Type B pancreatic cell (in vitro differentiated cells): ENCODE results near the gene TNS3. TPM values are rescaled to one million over a fixed set of nuclear protein-coding genes. Genes with fewer than 3 reads are reported as not detected.
A peak's percentile ranks its signal among the peaks of the same experiment; 100 is the strongest.

Source experiments
- DNase-seq: peaks from one replicate; pipeline ENCODE4 v3.0.0; 2021; ENCODE audit warnings: mixed read lengths; ENCODE audit not compliant: unreplicated experiment; ENCODE audit errors: extremely low spot score
- H3K27ac Mint-ChIP-seq: 2 replicates; pipeline ENCODE4 v1.8.0; 2021; ENCODE audit warnings: mild to moderate bottlenecking, mixed read lengths
- H3K27me3 Mint-ChIP-seq: 2 replicates; pipeline ENCODE4 v1.8.0; 2021; ENCODE audit warnings: mixed read lengths
- H3K36me3 Mint-ChIP-seq: 2 replicates; pipeline ENCODE4 v1.8.0; 2021; ENCODE audit warnings: mixed read lengths
- H3K4me1 Mint-ChIP-seq: one replicate; pipeline ENCODE4 v1.8.0; 2021; ENCODE audit warnings: mixed read lengths; ENCODE audit not compliant: unreplicated experiment
- H3K4me3 Mint-ChIP-seq: 2 replicates; pipeline ENCODE4 v1.8.0; 2021; ENCODE audit warnings: mild to moderate bottlenecking, mixed read lengths
- H3K9me3 Mint-ChIP-seq: 2 replicates; pipeline ENCODE4 v1.8.0; 2021; ENCODE audit warnings: mixed read lengths
- CTCF ChIP-seq: fragments of 200-600 bp; sonication (generic); conservative IDR thresholded peaks from 2 replicates; pipeline ENCODE4 v1.5.0; 2021; ENCODE audit warnings: antibody characterized with exemption, mild to moderate bottlenecking
- total RNA-seq: library from RNA; stranded (reverse); gene quantifications from 2 replicates; pipeline ENCODE4 v1.2.1, GENCODE V29; 2021; ENCODE audit warnings: low replicate concordance

The TNS3 gene
- total RNA-seq, 1 donor from 2014 or later: 138 TPM

- peak overlapping the region; percentile 59 for H3K27ac Mint-ChIP-seq
- H3K9me3 Mint-ChIP-seq: no peaks in the 10 kb centered on the region
- peaks cover 7% of the 10 kb centered on the region for H3K27me3 Mint-ChIP-seq
- no peak for DNase-seq
- H3K4me1 Mint-ChIP-seq: peaks cover 36% of the 10 kb centered on the region
- peaks cover 15% of the 10 kb centered on the region for H3K36me3 Mint-ChIP-seq
- no peak overlapping the region for H3K4me3 Mint-ChIP-seq
- TF ChIP-seq CTCF: no peak
Observed at GRCh38 chr7:47369736-47370135, 212.2 kb downstream of the TNS3 start.

- DNase-seq: no peak
- peaks cover 15% of the 10 kb centered on the region for H3K36me3 Mint-ChIP-seq
- H3K4me3 Mint-ChIP-seq: no peak overlapping the region
- H3K27me3 Mint-ChIP-seq: peaks cover 7% of the 10 kb centered on the region
- H3K9me3 Mint-ChIP-seq: no peaks in the 10 kb centered on the region
- H3K27ac Mint-ChIP-seq: no peak overlapping the region
- H3K4me1 Mint-ChIP-seq: peaks cover 26% of the 10 kb centered on the region
- no peak for TF ChIP-seq CTCF
Observed at GRCh38 chr7:47368190-47368812, 213.6 kb downstream of the TNS3 start.

- Mint-ChIP-seq H3K27me3 (peaks cover 7% of the 10 kb centered on the region), H3K9me3 (no peaks in the 10 kb centered on the region), H3K4me3 (no peak overlapping the region), H3K36me3 (peaks cover 15% of the 10 kb centered on the region), H3K4me1 (peaks cover 18% of the 10 kb centered on the region), H3K27ac (no peak overlapping the region)
- no peak for DNase-seq
- TF ChIP-seq CTCF: no peak
Observed at GRCh38 chr7:47367369-47367768, 214.5 kb downstream of the TNS3 start.

GRCh38 chr7:47366960-47367359 lies 215.0 kb downstream of the TNS3 start:
- Mint-ChIP-seq H3K27me3 (peaks cover 7% of the 10 kb centered on the region), H3K9me3 (no peaks in the 10 kb centered on the region), H3K27ac (no peak overlapping the region), H3K4me1 (peaks cover 15% of the 10 kb centered on the region), H3K4me3 (no peak overlapping the region), H3K36me3 (peaks cover 15% of the 10 kb centered on the region)
- no peak for DNase-seq
- no peak for TF ChIP-seq CTCF

GRCh38 chr7:47366211-47366610 lies 215.7 kb downstream of the TNS3 start:
- H3K27me3 Mint-ChIP-seq: peaks cover 13% of the 10 kb centered on the region
- DNase-seq: no peak
- no peak overlapping the region for H3K27ac Mint-ChIP-seq
- TF ChIP-seq CTCF: no peak
- peaks cover 21% of the 10 kb centered on the region for H3K36me3 Mint-ChIP-seq
- peaks cover 18% of the 10 kb centered on the region for H3K4me1 Mint-ChIP-seq
- H3K9me3 Mint-ChIP-seq: no peaks in the 10 kb centered on the region
- no peak overlapping the region for H3K4me3 Mint-ChIP-seq
